T-helper 2 cell (primary cell): ENCODE results near the gene CSRP3.

ENCODE experiments used
- DNase-seq, 5 experiments: peaks; one replicate each; pipeline versions ENCODE4 v3.0.0 to v3.0.0-alpha.2; 2012 to 2022

The CSRP3 gene

DNA sequence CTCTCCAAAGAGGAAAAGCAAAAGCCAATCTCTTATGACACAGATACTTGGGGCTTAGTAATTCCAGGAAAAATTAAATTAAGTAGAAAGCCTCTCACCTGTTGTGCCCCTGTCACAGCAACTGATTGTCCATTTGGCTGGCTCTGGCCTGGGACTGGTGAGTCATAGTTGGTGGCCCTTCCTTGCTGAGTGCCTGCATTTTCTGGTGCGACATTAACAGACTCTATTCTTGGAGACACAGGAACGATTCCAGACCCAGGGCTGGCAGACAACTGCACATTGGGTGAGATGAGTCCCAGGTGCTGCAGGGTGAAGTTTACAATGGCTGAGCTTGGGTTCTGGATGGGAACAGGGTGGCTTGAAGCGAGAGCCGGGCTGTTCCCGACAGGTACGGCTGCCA is 23.3 kb upstream of the CSRP3 start:
- DNase-seq = no peak

DNA sequence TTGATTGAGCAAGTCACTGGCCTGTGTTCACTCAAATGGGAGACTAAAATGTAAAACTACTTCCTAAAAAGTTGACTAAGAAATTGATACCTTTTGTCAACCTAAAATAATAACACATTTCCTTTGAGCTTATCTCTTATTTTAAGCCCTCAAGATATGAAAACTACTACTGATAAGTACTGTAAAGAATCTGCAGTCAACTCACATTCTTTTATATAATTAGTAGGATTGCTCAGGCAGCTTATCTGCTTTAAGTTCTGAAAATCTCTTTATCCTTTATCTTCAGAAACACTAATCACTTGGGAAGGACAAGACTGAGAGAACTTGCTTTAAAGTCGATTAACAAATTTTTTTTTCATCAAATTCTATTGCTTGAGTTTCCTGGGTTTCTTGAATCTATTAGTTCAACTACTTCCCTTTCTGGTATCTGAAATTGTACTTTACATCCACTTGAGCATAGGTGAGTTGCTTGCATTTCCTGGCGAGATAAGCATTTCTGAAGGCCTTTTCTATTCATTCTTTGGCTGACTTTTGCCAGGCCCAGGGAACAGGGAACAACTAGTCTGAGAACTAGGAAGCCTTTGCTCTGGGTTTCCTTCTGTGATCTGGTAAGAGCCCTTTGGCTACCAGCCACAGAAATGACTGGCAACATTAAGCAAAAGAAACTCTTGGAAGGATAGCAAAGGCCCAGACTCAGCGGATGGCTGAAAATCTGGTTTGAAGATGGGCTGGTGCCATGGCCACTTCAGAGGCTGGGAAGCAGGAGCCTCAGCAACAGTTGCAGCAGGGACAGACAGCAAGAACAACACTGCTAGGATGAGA is 19.3 kb upstream of the CSRP3 start:
- no peak for DNase-seq

DNA sequence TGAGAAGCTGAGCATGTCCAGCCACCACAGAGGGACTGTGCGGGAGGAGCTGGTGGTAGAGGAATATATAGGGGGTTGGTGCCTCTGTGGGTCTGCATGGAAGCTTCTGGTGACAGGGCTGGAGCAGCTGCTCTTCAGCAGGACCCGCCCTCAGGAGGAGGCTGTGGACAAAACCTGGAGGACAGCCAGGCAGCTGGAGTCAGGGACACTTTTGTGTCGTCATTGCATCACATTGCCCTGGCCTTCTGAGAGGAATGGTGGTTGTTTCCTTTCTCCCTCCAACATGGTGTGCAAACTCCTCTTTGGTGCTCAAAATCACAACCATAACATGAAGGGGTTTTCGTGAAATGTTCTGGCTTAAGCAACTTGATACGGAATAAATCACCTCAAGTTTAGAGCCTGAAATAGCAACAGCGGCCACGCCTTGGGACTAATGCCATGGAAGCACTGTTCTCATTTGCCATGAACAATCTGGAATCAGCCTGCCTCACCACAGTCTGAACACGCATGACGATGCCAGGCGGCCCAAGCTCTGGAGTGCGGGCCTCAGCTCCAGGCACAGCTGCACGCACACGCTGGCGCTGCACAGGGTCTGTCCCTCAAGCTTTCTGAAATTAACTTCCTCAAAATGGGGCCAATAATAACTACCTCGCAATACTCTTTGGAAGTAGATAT is 17.1 kb upstream of the CSRP3 start:
- no peak for DNase-seq

DNA sequence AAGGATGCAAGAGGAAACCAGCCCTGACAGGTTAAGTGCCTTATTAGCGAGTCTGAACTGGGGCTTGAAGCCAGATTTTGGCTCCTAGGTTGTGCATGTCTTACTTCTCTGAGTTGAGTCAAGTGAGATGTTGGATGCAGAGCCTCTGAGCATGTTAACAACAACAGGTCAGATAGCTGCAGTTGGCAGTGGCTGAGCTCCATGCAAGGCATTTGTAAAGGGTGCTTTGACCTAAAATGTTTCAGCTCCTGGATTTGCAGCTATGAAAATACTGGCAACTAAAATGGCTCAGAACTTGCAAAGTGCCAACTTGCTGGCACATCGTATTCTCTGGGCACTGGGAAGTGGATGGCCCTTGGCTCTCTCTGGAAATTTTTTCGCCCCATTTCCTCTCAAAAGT is 16.4 kb upstream of the CSRP3 start:
- no peak for DNase-seq

DNA sequence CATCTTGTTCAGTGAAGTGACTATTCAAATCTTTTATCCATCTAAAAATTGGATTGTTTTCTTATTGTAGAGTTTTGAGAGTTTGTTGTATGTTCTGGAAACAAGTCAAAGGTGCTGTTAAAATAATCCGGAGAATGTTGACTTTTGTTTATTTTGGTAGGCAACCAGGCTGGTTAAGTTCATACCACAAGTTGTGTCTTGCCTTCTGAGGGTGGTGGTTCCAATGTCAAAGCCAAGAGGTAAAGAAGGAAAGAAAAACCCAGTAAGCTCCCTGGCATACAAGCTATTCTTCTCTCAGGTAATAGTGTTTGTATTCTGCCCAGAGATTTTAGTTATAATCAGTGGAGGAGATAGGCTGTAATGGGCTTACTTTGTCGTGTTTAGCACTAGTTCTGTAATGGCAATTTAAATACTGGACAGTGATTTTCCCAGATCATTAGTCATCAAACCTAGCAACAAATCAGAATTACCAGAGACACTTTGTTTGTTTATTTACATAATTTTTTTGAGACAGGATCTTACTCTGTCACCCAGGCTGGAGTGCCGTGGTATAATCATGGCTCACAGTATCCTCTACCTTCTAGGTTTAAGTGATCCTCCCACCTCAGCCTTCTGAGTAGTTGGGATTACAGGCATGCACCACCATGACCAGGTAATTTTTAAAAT is 15.1 kb upstream of the CSRP3 start:
- DNase-seq = no peak

DNA sequence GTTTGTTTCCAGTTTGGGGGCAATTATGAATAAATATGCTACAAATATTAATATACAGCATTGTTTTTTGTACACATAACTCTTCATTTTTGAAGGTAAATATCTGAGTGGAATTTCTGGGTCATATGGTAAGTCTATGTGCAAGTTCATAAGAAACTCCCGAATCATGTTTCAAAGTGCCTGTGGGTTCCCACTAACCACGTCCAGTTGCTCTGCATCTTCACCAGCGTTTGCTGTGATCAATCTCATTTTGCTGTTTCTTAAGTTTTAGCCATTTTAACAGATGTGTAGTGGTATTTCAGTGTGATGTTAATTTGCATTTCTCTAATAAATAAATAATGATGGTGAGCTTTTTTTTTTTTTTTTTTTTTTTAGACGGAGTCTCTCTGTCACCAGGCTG is 14.2 kb upstream of the CSRP3 start:
- DNase-seq = no peak

DNA sequence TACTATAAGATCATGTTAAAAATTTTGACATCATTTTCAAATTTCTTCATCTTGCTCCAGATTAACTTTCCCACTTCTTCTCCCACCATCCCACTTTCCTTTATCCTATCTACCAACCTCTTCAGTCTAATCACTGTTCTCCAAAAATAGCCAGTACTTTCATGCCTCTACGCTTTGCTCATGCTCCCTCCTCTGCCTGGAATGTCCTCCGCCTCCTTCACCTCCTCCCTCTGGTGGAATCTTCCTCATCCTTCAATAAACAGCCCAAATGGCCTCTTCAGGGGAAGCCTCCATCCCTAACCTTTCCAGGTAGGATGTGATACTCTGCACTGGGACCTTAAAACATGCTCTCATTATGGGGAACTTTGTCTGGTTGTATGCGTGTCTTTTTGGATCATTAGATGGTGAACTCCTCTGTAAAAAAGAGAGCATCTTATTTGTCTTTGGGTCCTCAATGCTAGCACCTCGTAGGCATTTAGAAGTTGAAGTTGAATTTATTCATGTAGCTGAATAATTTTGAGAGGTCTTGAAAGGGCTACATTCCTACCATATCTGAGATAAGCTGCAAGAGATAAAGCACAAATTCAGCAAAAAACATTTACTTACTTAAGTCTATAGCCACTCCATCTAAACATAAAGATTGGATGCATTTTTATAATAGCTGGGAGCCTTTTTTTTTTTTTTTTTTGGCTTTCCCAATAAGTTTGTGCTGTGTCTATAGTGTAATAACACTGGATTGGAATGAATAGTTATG is 8.0 kb upstream of the CSRP3 start:
- DNase-seq = no peak

DNA sequence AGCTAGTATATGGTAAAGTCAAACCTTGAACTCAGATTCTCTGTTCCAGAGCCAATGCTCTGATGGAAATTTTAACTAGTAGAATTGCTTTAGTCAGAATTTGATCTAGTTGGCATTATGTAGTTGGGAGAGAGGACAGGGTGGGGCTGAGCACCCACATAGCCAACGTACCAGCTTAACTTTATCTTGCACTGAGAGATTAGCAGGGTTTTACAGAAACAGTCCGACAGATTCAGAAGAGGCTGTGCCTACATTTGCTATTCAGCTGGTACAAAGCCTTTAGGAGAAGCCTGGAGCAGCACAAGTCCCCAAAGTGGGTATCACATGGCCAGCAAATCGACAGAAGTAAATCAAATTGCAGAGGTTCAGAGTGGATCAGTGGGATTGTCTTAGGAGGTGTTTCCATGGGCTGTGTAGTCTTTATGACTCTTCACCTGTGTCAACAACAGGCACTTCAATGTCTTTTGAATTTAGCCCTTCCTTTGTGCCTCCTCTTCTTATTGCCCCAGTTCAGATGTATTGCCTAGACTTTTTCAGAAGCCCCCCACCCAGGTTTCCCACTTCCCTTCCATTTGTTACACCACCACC is 7.3 kb upstream of the CSRP3 start:
- no peak for DNase-seq

DNA sequence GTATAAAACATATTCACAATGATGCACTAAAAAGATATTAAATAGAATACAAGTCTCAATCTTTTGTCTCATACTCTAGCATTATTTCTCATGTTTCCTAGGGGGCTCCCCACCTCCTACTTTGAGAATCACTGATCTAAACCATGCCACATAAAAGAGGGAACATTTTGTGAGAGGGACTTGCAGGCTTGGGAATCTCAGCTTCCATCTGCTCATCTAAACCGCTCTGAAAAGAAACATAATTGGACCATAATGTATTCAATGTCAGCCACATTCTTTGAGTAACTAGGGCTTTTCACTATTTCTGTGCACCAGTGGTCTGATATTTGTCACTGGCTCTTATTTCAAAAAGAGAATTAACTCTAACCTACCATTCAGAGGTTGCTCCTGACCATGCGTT is 6.4 kb upstream of the CSRP3 start:
- no peak for DNase-seq

DNA sequence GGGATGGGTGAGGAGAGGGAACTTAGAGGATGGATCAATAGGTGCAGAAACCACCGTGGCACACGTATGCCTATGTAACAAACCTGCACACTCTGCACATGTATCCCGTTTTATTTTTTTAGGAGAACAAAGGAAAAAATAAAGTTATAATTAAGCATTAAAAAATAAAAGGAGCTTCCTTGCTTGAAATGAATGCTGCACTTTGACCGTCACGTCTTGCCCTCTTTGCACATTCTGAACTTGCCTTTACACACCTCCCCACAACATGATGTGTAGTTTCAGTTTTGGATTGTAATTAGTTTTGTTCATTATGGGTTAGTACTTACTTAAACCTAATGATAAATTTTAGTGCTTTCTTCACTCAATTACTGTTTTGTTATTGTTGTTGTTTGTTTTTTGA is 3.1 kb upstream of the CSRP3 start:
- no peak for DNase-seq

DNA sequence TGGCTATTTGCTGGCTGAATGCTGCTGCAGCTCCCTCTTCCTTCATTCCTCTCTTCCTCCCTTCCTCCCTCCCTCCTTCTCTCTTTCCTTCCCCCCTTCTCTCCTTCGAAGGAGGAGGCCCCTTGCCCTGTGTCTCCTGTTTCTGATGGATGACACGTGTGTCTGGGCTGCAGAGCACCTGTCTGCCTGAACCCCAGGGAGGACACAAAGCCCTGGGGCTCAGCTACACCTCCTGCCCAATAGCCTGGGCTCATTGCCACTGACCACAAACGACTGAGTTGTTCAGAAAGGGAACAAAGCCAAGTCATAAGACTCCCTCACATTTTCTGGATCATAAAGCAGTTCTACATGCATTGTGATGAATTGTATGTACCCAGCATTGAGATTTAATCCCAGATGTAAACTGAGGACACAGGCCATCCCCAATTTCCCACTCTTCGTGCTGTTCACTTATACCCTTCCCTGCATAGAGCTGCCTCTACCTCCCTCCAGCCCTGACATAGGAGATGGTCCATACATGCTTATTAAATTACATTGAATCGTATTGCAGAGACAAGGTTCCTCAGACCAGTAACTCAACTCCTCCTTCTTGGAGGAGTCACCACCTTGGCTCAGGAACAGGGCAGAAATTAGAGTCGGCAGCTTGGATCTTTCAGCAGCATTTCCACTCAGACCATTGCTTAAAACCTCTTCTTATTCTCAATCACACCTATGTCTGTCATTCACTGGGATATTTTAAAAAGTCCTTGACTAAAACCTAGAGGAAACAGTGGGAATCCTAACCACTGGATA is 1.2 kb downstream of the CSRP3 start:
- no peak for DNase-seq

DNA sequence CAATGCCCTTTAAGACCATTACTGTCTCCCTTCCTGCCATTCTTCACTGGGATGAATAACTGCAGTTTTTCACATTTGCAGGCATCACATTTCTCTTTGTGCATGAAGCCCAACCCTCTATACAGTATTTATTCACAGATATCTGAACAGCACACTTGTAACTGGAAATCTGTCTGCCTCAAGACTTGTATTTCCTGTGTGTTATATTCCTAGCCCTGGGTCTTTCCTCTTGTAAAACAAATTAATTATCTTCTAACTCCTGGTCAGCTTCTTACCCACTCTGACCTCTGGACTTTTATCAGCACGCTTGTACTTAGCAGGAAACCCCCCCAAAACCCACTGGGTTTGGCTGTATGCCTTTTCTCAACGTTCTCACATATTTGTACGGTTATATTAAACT is 2.0 kb downstream of the CSRP3 start:
- DNase-seq = no peak

DNA sequence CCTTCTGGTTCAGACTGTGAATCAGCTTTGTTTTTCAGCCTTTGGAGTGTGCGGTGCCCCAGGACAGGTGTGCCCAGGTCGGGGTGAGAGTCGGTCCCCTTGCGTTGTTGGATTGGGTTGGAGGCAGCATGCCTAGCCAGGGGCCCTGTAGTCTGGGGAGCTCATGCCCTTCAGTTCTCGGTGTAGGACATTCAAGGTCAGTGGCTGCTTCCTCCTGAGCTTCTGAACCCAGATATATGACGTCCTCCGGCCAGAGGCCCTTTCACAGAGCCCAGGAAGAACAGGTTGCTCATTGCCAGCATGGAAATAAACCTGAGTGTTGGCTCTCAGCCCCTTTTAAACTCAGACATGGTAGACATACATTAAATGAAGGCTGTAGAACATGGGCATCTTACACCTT is 2.7 kb downstream of the CSRP3 start:
- DNase-seq = no peak

DNA sequence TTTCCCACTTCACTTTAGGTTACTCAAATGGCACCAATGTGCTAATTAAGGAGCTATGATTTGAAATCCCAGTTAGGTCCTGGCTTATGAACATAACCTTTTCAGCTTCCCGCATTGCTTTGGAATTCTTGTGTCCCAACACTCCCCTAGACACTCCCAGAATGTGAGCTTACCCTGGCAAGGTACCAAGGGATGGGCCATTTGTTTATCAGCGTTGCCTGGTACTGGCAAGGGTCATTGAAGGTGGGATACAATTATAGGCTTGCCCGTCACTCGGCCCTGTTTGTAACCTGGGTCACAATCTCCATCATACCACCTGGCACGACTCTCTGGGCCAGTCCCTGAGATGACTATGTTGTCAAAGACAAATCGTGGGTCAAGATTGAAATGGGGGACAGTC is 5.4 kb downstream of the CSRP3 start:
- DNase-seq = no peak

DNA sequence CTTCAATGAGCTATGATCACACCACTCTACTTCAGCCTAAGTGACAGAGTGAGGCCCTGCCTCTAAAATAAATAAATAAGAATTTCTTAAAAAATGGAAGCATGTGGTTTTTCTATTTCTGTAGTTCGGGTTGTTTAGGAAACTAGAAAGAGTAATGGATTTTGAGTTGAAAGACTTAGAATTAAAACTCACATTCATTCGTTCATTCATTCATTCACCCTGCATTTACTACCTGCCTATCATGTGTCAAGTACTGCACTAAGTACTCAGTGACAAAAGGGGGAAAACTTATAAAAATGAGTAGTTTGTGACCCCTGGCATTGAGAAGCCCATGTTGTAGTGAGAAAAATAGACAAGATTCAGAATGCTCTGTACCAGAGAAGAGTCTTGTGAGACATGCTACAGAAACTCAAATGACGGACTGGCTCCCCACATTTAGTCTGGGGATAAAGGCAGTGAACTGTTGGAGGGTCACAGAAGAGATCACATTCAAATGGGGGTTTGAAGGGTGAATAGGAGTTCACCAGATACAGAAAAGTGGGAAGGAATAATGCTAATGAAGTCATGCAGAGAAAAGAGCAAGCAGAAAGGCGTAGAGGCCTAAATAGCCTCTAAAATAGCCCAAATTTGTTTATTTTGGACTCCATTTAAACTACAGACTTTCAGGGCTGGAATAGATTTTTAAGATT is 7.0 kb downstream of the CSRP3 start:
- DNase-seq = no peak

DNA sequence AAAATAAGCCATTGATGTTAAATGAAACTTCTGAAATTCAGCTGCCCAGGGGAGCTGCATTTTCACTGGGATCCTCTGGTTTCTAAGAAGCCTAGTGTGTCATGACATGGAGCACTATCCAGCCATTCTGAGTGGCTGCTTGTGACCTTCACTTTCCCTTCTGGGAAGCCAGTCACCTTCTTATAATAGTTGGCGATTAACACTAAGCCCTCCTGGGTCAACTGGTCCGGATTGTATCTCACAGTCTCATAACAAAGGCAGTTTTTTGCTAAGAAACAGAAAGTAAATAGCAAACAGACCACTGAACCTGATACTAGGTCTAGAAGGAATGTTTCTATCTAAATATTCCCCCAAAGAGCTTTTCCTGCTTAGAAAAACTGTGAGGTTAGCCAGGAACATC is 7.9 kb downstream of the CSRP3 start:
- no peak for DNase-seq

DNA sequence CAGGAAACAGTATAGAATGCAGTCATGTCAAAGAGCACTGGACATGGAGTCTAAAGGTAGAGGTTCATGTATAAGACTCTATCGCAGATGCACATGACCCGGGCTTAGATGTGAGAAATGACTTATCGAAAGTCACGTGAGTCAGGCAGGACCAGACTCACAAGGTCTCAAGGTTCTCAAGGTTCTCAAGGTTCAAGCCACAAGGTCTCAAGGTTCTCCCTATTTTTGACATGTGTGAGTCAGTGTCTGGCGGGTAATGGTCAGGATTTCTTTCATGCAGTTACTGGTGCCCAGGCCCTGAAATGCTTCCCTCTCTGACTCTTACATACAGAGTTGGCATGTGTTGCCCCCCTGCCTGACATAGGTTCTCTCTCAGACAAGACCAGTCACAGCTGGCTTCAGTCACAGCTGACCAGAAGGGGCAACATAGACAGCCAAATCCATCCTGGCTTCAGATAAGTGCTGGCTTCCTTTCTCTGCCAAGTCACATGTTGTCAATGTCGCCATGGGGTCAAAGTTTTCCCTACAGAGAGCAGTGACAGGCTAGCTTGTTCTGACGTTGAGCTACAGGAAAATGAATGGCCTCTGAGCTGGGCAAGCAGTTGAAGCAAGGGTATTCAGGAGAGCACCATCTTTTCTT is 10.1 kb downstream of the CSRP3 start:
- DNase-seq = no peak

DNA sequence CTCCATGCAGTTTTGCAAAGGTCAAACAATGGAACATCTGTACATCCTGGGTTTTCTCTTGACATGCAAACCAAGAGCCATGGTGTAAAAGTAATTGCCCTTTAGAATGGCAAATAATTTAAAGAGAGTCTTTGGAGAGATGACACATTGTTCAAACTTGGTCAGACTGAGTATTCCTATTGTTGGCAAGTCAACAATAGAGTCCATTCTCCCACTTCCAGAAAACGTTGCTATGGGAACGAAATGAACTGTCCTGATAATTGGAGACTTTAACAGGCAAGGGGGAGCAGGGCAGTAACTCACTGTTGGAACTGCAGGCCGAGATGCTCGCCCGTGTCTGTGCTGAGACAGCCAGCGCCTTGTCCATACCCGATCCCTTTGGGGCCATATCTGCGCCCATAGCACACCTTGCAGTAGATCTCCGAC is 13.9 kb downstream of the CSRP3 start:
- DNase-seq = no peak

DNA sequence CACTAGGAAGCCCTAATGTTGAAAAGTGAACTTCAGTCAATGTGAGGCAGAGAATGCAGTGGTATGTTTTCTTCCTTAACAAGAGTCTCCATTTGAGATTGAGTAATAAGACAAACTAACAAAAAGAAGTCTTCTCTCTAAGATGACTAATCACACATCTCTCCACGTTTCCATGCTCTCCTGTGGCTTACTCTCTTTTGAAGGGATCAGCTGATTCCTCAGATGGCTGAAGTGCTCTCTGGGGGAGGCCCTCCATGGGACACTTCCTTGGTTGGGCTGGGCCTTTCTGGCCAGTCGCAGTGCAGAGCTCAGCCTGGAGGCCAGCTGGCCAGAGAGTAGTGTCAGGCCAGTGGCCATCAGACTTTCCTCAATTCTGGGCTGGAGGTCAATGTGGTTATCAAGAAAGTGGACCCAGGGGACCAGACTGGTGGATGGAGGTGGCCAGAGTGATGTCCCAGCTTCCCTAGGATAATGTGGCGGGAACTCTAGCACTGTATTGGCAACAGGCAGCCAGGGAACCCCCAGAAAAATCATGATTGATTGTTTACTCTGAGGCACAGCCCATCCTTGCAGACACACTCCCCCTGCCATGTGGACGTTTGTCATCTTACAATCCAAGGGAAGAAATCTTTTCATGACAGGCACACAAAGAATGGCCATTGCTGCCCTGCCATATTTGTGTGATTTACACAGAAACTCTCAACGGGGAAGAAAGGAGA is 14.5 kb downstream of the CSRP3 start:
- no peak for DNase-seq

DNA sequence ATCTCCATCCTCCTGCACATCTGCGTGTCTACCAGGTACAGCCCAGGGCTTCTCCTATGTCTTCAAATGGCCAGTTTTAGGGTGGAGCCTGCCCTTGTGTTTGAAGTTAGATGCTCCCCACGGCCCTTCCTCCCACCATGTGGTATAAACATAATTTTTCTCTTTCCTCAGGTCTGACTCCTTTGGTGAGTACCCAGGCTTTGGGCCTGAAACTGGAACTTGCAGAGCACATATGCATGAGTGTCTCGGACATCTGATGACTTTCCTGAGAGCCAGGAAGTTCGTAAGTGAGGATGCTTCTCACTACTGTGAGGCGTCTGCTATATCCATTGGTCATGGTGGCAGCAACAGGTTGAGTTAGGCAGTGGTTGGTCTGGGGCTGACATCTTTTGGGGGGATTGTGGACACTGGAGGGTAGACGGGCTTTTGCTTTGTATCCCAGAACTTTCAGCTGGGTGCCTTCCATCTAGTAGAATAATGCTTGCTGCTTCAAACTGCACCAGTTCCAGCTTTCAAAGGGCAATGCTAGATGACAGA is 16.2 kb downstream of the CSRP3 start:
- DNase-seq = no peak
